ENCODE data around the gene VEZF1. TPM values are rescaled to one million over a fixed set of nuclear protein-coding genes. Genes with fewer than 3 reads are reported as not detected.

Gene VEZF1
- total RNA-seq, 1 experiment from 2014 or later: 50.9 TPM

- CTCF ChIA-PET: interaction anchor here (0.6 to 1.2 kb wide), 3 partner anchors 62 to 362 kb away, joined by 3 to 4 read pairs (median 3); no protein-coding TSS in a partner anchor
- intact Hi-C loops (cut with micrococcal nuclease; ENCODE audit: unreplicated experiment): no loop called here
These were observed 32.7 kb downstream of the VEZF1 start, which contains the start of gene CUEDC1 for GRCh38 chr17:57955183-57955931. Gene CUEDC1, minus strand, starts transcription at chr17:57955412. Its CDS starts 69,848 bp downstream, at chr17:57885564.

GRCh38 chr17:57954397-57955182 is 33.5 kb downstream of the VEZF1 start:
- ChIA-PET POLR2A (ENCODE audit: unreplicated experiment) (interaction anchor here (0.6 to 1.0 kb wide), 2 partner anchors 93 to 332 kb away, joined by 3 to 7 read pairs; no protein-coding TSS in a partner anchor), CTCF (interaction anchor here (0.6 to 1.3 kb wide), 5 partner anchors 31 to 368 kb away, joined by 3 to 7 read pairs (median 4); no protein-coding TSS in a partner anchor)
- intact Hi-C loops (cut with micrococcal nuclease; ENCODE audit: unreplicated experiment): no loop called here
- Histone ChIP-seq H3K36me3 (ENCODE audit: low read depth) (no peaks in the 10 kb centered on the region), H3K9me3 (ENCODE audit: insufficient read depth, low read depth) (no peaks in the 10 kb centered on the region), H3K79me2 (ENCODE audit: low read depth) (peaks cover 44% of the 10 kb centered on the region), H3K9me2 (ENCODE audit: insufficient read depth) (no peaks in the 10 kb centered on the region), H3K4me3 (peak overlapping the region; percentile 69), H3K4me1 (replicated peaks; ENCODE audit: insufficient read depth) (peaks cover 56% of the 10 kb centered on the region), H3K27me3 (ENCODE audit: insufficient read depth, low read depth) (no peaks in the 10 kb centered on the region), H4K20me1 (ENCODE audit: insufficient read depth) (no peaks in the 10 kb centered on the region), H3F3A (ENCODE audit: insufficient read depth, low read depth) (peaks cover 25% of the 10 kb centered on the region), H2AFZ (peak overlapping the region; percentile 80), H3K27ac (peak overlapping the region; percentile 46; the same call in 1 of the 2 replicates), H3K4me2 (peak overlapping the region; percentile 85)
- BruUV-seq (replicated peaks): no TSS peak
- peak in 1 of 2 experiments; percentile 61 for DNase-seq
- TF ChIP-seq CTCF (conservative IDR thresholded peaks at IDR 0.05): no peak
- no peak for TF ChIP-seq EZH2 (IDR thresholded peaks at IDR 0.05; ENCODE audit: low read depth)

More at GRCh38 chr17:57955183-57955931, 32.7 kb downstream of the VEZF1 start, which contains the start of gene CUEDC1:
- H3K36me3 ChIP-seq (ENCODE audit: low read depth): no peaks in the 10 kb centered on the region
- peaks cover 38% of the 10 kb centered on the region for H3K79me2 ChIP-seq (ENCODE audit: low read depth)
- POLR2A ChIA-PET (ENCODE audit: unreplicated experiment): interaction anchor here (0.5 to 0.6 kb wide), 4 partner anchors 34 to 858 kb away, joined by 3 to 4 read pairs (median 4); no protein-coding TSS in a partner anchor
- peaks cover 48% of the 10 kb centered on the region for H3K4me1 ChIP-seq (replicated peaks; ENCODE audit: insufficient read depth)
- H3K4me2 ChIP-seq: peak within 1 kb of the TSS; percentile 88
- H3F3A ChIP-seq (ENCODE audit: insufficient read depth, low read depth): peaks cover 19% of the 10 kb centered on the region; the same call in 1 of the 2 replicates
- no peaks in the 10 kb centered on the region for H3K9me2 ChIP-seq (ENCODE audit: insufficient read depth)
- BruUV-seq (replicated peaks): no TSS peak
- peak within 1 kb of the TSS; percentile 74 for H3K4me3 ChIP-seq
- H4K20me1 ChIP-seq (ENCODE audit: insufficient read depth): no peaks in the 10 kb centered on the region
- H3K27ac ChIP-seq: peak within 1 kb of the TSS; percentile 46; the same call in 1 of the 2 replicates
- H3K27me3 ChIP-seq (ENCODE audit: insufficient read depth, low read depth): no peaks in the 10 kb centered on the region
- peak in 1 of 2 experiments; percentile 73 for DNase-seq
- no peaks in the 10 kb centered on the region for H3K9me3 ChIP-seq (ENCODE audit: insufficient read depth, low read depth)
- no peak for TF ChIP-seq EZH2 (IDR thresholded peaks at IDR 0.05; ENCODE audit: low read depth)
- 0 out of 2 replicates have a peak, but pooled peaks have one; percentile 24 for TF ChIP-seq CTCF (conservative IDR thresholded peaks at IDR 0.05)
- H2AFZ ChIP-seq: peak within 1 kb of the TSS; percentile 93
